Measurements from ENCODE around the gene ATP10B. TPM values are rescaled to one million over a fixed set of nuclear protein-coding genes. Genes with fewer than 3 reads are reported as not detected.

Gene ATP10B
- total RNA-seq = not detected in 2 replicates

GRCh38 chr5:160852049-160852448 lies at the start of gene ATP10B:
ATP10B (minus strand) TSS chr5:160852211; CDS start chr5:160688074, 164,137 bp downstream.

All from endothelial cell of coronary artery (primary cell).